GM18867 (cell line): Measurements from ENCODE around the gene CSGALNACT2.
A peak's percentile ranks its signal among the peaks of the same experiment; 100 is the strongest.

ENCODE experiments used
- ATAC-seq: cut with Tn5 transposase; IDR thresholded peaks from one replicate; pipeline ENCODE4 v1.9.1; 2021; ENCODE audit warnings: mild to moderate bottlenecking, moderate library complexity; ENCODE audit not compliant: unreplicated experiment

CSGALNACT2 gene

DNA sequence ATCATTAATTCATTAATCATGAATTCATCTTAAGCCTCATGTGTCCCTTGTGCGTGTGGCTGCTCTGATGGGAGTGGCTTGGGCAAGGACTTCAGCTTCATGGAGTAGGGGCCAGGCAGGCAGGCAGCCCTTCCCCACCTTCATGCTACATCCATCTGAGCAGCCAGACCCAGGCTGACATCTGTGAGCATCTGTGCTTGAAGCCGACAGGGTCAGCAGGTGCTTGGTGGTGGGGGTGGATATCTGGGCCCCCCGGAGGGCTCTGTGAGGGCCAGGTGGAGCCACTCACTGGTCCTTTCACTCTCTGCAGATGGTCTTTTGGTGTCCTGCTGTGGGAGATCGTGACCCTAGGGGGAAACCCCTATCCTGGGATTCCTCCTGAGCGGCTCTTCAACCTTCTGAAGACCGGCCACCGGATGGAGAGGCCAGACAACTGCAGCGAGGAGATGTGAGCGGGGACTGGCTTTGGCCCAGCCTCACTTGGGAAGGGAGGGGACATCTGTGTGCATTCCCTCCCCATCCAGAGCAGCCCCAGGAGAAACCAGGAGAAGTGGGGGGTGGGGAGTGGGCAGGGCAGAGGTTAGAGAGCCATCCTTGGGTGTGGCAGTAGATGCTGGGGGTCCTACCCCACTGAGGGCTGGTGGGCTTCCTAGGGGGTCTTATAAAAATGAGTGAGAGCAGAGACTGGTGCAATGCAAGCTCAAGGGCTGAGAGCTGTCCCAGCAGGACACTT is 14.7 kb upstream of the CSGALNACT2 start:
- ATAC-seq, result no peak

DNA sequence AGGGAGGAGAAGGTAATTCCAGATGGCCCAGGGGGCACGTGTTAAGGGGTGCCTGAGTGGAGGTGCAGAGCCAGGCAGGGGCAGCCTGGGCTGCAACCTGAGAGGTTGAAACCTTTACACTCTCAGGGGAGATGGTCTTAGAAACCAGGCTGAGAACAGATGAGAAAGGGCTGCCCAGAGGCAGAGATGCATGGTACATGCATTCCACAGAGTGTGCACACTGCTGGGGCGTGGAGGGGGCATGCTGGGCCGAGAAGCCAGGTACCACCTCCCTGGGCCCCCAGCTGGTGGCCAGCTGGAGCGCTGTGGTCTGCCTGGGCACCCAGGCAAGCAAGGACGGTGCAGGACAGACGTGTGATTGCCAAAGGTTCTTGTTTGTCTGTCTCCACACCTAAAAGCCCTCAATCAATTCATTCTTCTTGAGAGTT is 14.1 kb upstream of the CSGALNACT2 start:
- ATAC-seq, result no peak

GRCh38 chr10:43124574-43125273 is 13.5 kb upstream of the CSGALNACT2 start:
- no peak for ATAC-seq

DNA sequence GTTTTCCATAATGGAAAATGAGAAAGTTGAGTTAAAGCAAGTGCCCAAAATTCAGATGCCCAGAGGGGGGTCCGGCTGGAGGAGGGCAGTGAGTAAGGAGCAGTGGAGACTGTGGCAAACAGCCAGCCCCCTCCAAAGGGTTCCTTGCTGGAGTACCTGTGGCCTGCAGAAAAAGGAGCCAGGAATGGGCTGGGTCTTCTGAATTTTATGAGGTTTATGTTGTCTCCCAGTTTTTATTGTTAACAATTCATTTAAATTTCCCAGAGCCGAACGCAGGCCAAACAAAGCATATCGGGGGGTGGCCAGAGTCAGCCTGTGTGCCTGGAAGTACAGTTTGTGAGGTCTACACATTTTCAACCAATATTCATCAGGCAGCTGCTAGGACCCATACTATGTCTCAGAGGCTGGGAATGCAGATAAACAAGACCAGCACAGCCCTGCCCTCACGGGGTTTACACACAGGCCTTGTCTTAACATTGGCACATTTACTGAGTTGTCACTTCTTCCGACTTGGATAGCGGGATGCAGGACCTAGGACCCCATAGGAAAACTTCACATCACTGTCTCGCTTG is 12.9 kb upstream of the CSGALNACT2 start:
- no peak for ATAC-seq

DNA sequence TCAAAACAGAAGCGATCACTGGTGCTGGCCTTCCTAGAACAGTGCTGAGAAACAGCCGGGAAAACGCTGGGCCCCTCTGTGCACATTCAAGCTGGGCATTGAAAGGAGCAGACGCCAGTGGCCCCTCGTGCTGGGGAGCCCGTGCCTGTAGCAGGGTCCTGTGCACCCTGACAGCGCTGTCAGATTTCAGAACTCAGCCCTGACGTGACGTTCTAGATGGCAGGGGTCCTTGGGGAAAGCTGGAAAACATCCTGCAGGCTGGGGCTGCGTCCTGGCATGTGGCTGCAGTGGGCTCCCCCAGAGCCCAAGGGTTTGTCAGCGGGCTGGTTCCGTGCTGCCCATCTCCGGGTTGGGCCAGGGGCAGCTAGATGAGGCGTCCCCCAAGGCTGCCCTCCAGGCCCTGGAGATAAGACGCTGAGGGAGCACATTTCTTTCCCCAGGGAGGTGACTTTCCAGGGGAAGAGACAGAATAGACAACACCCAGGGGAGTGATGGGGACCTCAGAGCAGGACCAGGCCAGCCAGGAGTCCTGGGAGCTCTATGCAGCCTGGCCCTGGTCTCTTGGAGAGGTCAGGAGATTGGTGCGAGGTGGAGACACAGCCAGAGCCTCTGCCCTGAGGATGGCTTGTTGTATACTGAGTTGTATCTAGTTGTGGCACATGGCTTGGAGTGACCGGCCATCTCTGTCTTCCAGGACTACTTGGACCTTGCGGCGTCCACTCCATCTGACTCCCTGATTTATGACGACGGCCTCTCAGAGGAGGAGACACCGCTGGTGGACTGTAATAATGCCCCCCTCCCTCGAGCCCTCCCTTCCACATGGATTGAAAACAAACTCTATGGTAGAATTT is 12.1 kb upstream of the CSGALNACT2 start:
- no peak for ATAC-seq

DNA sequence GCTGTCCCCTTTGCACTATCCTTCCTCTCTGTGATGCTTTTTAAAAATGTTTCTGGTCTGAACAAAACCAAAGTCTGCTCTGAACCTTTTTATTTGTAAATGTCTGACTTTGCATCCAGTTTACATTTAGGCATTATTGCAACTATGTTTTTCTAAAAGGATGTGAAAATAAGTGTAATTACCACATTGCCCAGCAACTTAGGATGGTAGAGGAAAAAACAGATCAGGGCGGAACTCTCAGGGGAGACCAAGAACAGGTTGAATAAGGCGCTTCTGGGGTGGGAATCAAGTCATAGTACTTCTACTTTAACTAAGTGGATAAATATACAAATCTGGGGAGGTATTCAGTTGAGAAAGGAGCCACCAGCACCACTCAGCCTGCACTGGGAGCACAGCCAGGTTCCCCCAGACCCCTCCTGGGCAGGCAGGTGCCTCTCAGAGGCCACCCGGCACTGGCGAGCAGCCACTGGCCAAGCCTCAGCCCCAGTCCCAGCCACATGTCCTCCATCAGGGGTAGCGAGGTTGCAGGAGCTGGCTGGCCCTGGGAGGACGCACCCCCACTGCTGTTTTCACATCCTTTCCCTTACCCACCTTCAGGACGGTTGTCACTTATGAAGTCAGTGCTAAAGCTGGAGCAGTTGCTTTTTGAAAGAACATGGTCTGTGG is 11.4 kb upstream of the CSGALNACT2 start:
- no peak for ATAC-seq

DNA sequence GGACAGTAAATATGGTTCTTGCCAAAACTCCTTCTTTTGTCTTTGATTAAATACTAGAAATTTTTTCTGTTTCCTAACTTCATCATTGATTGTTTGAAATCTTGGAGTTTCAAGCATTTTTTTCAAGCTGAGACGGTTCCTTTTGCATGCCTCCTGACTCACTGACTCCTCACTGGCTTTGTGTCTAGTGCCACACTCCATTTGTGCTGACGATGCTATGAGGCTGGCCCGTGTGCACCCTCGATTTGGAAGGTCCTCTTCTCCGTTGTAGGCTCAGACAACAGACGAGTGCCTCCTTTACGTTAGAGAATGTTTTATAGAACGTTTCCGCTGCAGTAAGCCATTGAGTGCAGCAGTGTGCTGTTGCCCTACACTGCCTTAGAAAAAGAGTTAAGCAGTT is 10.8 kb upstream of the CSGALNACT2 start:
- no peak for ATAC-seq

GRCh38 chr10:43128331-43128730 is 9.9 kb upstream of the CSGALNACT2 start:
- ATAC-seq, result no peak

DNA sequence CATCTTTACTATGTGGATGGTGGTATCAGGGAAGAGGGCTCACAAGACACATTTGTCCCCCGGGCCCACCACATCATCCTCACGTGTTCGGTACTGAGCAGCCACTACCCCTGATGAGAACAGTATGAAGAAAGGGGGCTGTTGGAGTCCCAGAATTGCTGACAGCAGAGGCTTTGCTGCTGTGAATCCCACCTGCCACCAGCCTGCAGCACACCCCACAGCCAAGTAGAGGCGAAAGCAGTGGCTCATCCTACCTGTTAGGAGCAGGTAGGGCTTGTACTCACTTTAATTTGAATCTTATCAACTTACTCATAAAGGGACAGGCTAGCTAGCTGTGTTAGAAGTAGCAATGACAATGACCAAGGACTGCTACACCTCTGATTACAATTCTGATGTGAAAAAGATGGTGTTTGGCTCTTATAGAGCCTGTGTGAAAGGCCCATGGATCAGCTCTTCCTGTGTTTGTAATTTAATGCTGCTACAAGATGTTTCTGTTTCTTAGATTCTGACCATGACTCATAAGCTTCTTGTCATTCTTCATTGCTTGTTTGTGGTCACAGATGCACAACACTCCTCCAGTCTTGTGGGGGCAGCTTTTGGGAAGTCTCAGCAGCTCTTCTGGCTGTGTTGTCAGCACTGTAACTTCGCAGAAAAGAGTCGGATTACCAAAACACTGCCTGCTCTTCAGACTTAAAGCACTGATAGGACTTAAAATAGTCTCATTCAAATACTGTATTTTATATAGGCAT is 9.1 kb upstream of the CSGALNACT2 start:
- peak; percentile 72 for ATAC-seq

DNA sequence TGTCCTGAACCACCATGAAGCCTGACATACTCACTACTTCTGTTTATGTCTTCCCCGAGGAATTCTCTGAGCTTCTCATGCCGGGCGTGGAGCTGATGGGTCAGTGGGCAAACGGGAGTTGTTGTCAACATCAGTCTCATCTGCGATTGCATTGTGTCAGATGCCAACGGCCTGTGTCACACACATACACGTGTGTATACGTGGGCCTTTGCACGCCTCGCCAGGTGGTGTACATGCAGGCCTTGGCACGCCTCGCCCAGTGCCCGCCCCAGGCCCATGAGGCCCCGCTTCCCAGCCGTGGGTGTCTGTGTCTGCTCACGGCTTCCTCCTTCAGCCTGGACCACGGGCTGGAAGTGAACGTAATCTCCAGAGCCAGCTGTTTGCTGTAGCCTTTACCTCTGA is 7.5 kb upstream of the CSGALNACT2 start:
- ATAC-seq, result no peak

- ATAC-seq, result no peak
Measured at GRCh38 chr10:43131256-43131655, 7.0 kb upstream of the CSGALNACT2 start.

DNA sequence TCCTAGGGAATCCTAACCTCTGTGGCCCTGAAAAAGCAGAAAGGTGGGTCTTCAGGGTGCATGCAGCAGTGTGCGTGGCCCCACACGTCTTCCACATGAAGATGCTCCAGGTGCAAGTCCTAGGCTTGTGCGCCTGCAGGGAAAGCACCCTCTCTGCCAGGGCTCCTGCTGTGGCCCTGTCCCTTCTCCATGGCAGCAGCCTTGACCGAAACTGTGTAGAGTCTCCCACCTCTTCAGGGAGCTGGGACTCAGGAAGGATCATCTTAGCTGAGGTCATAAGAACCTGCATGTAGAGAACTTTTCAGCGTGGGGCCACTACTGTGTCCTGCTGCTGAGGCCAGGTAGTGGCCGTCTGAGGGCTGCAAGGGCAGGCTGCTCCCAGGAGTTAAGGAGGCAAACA is 6.3 kb upstream of the CSGALNACT2 start:
- ATAC-seq, result no peak

- no peak for ATAC-seq
Measured at GRCh38 chr10:43132867-43133787, 5.1 kb upstream of the CSGALNACT2 start.

GRCh38 chr10:43134126-43134905 is 3.9 kb upstream of the CSGALNACT2 start:
- no peak for ATAC-seq

- no peak for ATAC-seq
Measured at GRCh38 chr10:43135064-43135463, 3.2 kb upstream of the CSGALNACT2 start.

DNA sequence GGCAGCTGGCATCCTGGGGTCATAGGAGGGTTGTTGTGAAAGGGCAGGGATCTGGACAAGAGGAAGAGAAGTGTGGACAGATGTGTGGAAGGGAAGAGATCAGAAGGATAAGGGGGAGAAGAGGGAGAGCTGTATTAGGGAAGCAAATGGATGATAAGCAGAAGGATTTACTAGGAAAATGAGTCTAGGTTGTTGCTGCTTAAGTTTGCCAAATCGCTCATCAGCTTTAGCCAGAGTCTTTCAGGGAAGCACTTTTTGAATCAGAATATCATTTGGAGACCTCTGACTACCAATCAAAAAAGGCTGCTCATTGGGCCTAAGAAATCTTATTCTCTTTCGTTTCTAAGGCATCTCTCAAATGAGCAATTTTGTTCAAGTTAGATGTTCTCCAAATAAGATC is 2.6 kb upstream of the CSGALNACT2 start:
- no peak for ATAC-seq

DNA sequence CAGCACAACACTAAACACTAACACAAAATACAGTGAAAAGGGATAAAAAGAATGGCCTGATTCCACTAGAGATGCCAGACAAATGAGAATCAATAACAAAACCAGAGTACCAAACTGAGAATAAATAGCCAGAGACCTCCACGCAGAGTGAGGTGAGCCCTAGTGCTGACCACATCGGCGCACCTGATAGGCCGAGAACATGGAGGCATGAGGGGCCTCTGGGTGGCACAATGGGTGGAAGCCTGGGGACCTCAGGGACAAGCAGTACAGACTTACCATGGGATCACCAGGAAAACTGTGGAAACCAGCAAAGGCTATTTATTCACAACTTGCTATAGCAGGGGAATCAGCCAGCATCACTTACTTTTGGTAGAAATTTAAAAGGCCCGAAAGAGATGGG is 1.8 kb upstream of the CSGALNACT2 start:
- no peak for ATAC-seq
